Naive thymus-derived CD8-positive, alpha-beta T cell (primary cell): ENCODE data around the gene MAML3. TPM values are rescaled to one million over a fixed set of nuclear protein-coding genes. Genes with fewer than 3 reads are reported as not detected.
A peak's percentile ranks its signal among the peaks of the same experiment; 100 is the strongest.

Experiments
- ATAC-seq, 2 donors: fragments of 150-1000 bp; cut with Tn5 transposase in 1 of 2; sonication (Bioruptor Pico), chemical (Tn5 transposase) in 1 of 2; 1 replicate in 1 of 2; 2 replicates in 1 of 2; pipeline ENCODE4 v1.10.0; 2021; ENCODE audit warnings: mild to moderate bottlenecking in 2 of 2, moderate library complexity in 2 of 2
- POLR2A ChIA-PET: fragments of 350-600 bp; sonication (Branson Sonifier 250); formaldehyde crosslinking; loops from one replicate; lab custom pipeline; 2021; ENCODE audit warnings: antibody characterized with exemption; lab: Charles Lee
- DNase-seq, 10 donors: peaks; one replicate each; pipeline versions ENCODE4 v3.0.0 to v3.0.0-alpha.2; 2020 to 2022
- H3K27ac Mint-ChIP-seq, 10 donors: one replicate each; pipeline ENCODE4 v1.8.0; 2020 to 2022; ENCODE audit warnings: mild to moderate bottlenecking in 10 of 10, mixed read lengths in 10 of 10, moderate library complexity in 4 of 10, inconsistent platforms in 1 of 10
- H3K27me3 Mint-ChIP-seq, 5 donors: one replicate each; pipeline ENCODE4 v1.8.0; 2021 to 2022; ENCODE audit warnings: mixed read lengths in 5 of 5
- H3K36me3 Mint-ChIP-seq, 3 donors: one replicate each; pipeline ENCODE4 v1.8.0; 2020 to 2022; ENCODE audit warnings: mixed read lengths in 3 of 3, mild to moderate bottlenecking in 2 of 3, inconsistent platforms in 1 of 3
- H3K4me1 Mint-ChIP-seq, 4 donors: one replicate each; pipeline ENCODE4 v1.8.0; 2021 to 2022; ENCODE audit warnings: mixed read lengths in 4 of 4
- H3K4me3 Mint-ChIP-seq, 10 donors: one replicate each; pipeline ENCODE4 v1.8.0; 2020 to 2022; ENCODE audit warnings: mild to moderate bottlenecking in 10 of 10, mixed read lengths in 10 of 10, moderate library complexity in 6 of 10, inconsistent platforms in 1 of 10
- H3K9me3 Mint-ChIP-seq, 9 donors: one replicate each; pipeline ENCODE4 v1.8.0; 2020 to 2022; ENCODE audit warnings: mixed read lengths in 9 of 9, mild to moderate bottlenecking in 3 of 9, inconsistent platforms in 1 of 9, moderate library complexity in 1 of 9
- polyA plus RNA-seq, 3 donors: library from polyadenylated mRNA; unstranded; fragments of 300-500 nt; fragmentation: Illumina TruSeq; gene quantifications; one replicate each; pipeline ENCODE4 v1.2.3, GENCODE V29; 2021
- total RNA-seq, 8 experiments: library from RNA in 2 of 8; stranded (reverse) in 2 of 8; gene quantifications; one replicate each; pipeline ENCODE4 v1.2.3 and lab custom pipeline; 2021 to 2026

Gene MAML3
- total and polyA plus RNA-seq, 5 experiments from 2014 or later: 0.51 to 5.3 (median 1.6) TPM

- peak overlapping the region in 2 of 10 donors; percentile 68 to 78 for H3K4me3 Mint-ChIP-seq
- H3K27ac Mint-ChIP-seq: peak overlapping the region in 9 of 10 donors; percentile 8 to 89 (median 54)
- DNase-seq (no peak), ATAC-seq (peak; percentile 12 to 26)
- H3K27me3 Mint-ChIP-seq: peaks cover 0 to 2% (median 0%) of the 10 kb centered on the region in 5 donors
- POLR2A ChIA-PET: interaction anchor here (2.3 kb wide), 1 partner anchor 9 kb away, joined by 13 read pairs; no protein-coding TSS in a partner anchor
- peaks cover 13 to 33% (median 23%) of the 10 kb centered on the region in 4 donors for H3K4me1 Mint-ChIP-seq
- no peaks in the 10 kb centered on the region for H3K36me3 Mint-ChIP-seq
- H3K9me3 Mint-ChIP-seq: no peaks in the 10 kb centered on the region
Observed at GRCh38 chr4:140061659-140062289, 92.2 kb downstream of the MAML3 start.

- ATAC-seq: peak; percentile 85 to 90
- peak overlapping the region in 9 of 10 donors; percentile 12 to 79 (median 74) for H3K4me3 Mint-ChIP-seq
- H3K9me3 Mint-ChIP-seq: no peaks in the 10 kb centered on the region
- peak overlapping the region; percentile 8 to 89 (median 79) for H3K27ac Mint-ChIP-seq
- H3K27me3 Mint-ChIP-seq: peaks cover 0 to 2% (median 0%) of the 10 kb centered on the region in 5 donors
- no peaks in the 10 kb centered on the region for H3K36me3 Mint-ChIP-seq
- DNase-seq: peak in 2 of 10 donors; percentile 36 to 49
- POLR2A ChIA-PET: interaction anchor here (0.8 to 2.3 kb wide), 3 partner anchors 10 to 89 kb away, joined by 3 to 13 read pairs (median 3); no protein-coding TSS in a partner anchor
- H3K4me1 Mint-ChIP-seq: peaks cover 10 to 35% (median 23%) of the 10 kb centered on the region in 4 donors
Observed at GRCh38 chr4:140061194-140061593, 92.8 kb downstream of the MAML3 start.

- H3K27ac Mint-ChIP-seq: peak overlapping the region in 1 of 10 donors; percentile 21
- H3K27me3 Mint-ChIP-seq: peaks cover 0 to 5% (median 0%) of the 10 kb centered on the region in 5 donors
- H3K4me1 Mint-ChIP-seq: peaks cover 19 to 52% (median 38%) of the 10 kb centered on the region in 4 donors
- no peaks in the 10 kb centered on the region for H3K9me3 Mint-ChIP-seq
- POLR2A ChIA-PET: interaction anchor here (0.5 to 1.6 kb wide), 3 partner anchors 10 to 14 kb away, joined by 3 to 5 read pairs (median 3); no protein-coding TSS in a partner anchor
- ATAC-seq (no peak), DNase-seq (no peak)
- H3K4me3 Mint-ChIP-seq: no peak overlapping the region
- no peaks in the 10 kb centered on the region for H3K36me3 Mint-ChIP-seq
Observed at GRCh38 chr4:140059159-140059558, 94.8 kb downstream of the MAML3 start.

- no peak for DNase-seq
- no peak for ATAC-seq
- Mint-ChIP-seq H3K9me3 (no peaks in the 10 kb centered on the region), H3K27me3 (peaks cover 0 to 5% (median 0%) of the 10 kb centered on the region in 5 donors), H3K27ac (peak overlapping the region in 5 of 10 donors; percentile 20 to 88 (median 54)), H3K36me3 (no peaks in the 10 kb centered on the region), H3K4me3 (peak overlapping the region in 3 of 10 donors; percentile 29 to 55 (median 47)), H3K4me1 (peaks cover 21 to 66% (median 51%) of the 10 kb centered on the region in 4 donors)
- POLR2A ChIA-PET: no interaction called here
Observed at GRCh38 chr4:140057701-140058100, 96.3 kb downstream of the MAML3 start.

GRCh38 chr4:140056015-140056414 lies 98.0 kb downstream of the MAML3 start:
- DNase-seq (no peak), ATAC-seq (no peak)
- H3K36me3 Mint-ChIP-seq: no peaks in the 10 kb centered on the region
- POLR2A ChIA-PET: interaction anchor here (1.0 to 1.5 kb wide), 4 partner anchors 9 to 95 kb away, joined by 3 to 7 read pairs (median 4); no protein-coding TSS in a partner anchor
- H3K27me3 Mint-ChIP-seq: peaks cover 0 to 5% (median 0%) of the 10 kb centered on the region in 5 donors
- peak overlapping the region in 4 of 10 donors; percentile 2 to 45 (median 24) for H3K27ac Mint-ChIP-seq
- H3K4me3 Mint-ChIP-seq: peak overlapping the region in 2 of 10 donors; percentile 8 to 10
- H3K4me1 Mint-ChIP-seq: peaks cover 16 to 61% (median 44%) of the 10 kb centered on the region in 4 donors
- H3K9me3 Mint-ChIP-seq: no peaks in the 10 kb centered on the region

- ATAC-seq (no peak), DNase-seq (no peak)
- POLR2A ChIA-PET: interaction anchor here (0.7 to 1.4 kb wide), 4 partner anchors 16 to 99 kb away, joined by 3 to 4 read pairs (median 4); partner anchors contain the start of gene MAML3
- Mint-ChIP-seq H3K36me3 (no peaks in the 10 kb centered on the region), H3K27me3 (peaks cover 0 to 5% (median 0%) of the 10 kb centered on the region in 5 donors), H3K27ac (peak overlapping the region in 7 of 10 donors; percentile 6 to 82 (median 67)), H3K9me3 (no peaks in the 10 kb centered on the region), H3K4me1 (peaks cover 16 to 62% (median 47%) of the 10 kb centered on the region in 4 donors), H3K4me3 (peak overlapping the region in 8 of 10 donors; percentile 40 to 70 (median 56))
Observed at GRCh38 chr4:140054861-140055260, 99.1 kb downstream of the MAML3 start.

GRCh38 chr4:140053185-140053584 lies 100.8 kb downstream of the MAML3 start:
- peak overlapping the region in 5 of 10 donors; percentile 12 to 70 (median 17) for H3K4me3 Mint-ChIP-seq
- POLR2A ChIA-PET: interaction anchor here (1.9 to 2.4 kb wide), 3 partner anchors 18 to 101 kb away, joined by 8 to 12 read pairs (median 10); partner anchors contain the start of gene MAML3
- H3K4me1 Mint-ChIP-seq: peaks cover 25 to 71% (median 59%) of the 10 kb centered on the region in 4 donors

GRCh38 chr4:140052050-140052449 lies 101.9 kb downstream of the MAML3 start:
- Mint-ChIP-seq H3K27me3 (peaks cover 0 to 3% (median 0%) of the 10 kb centered on the region in 5 donors), H3K4me1 (peaks cover 23 to 67% (median 56%) of the 10 kb centered on the region in 4 donors), H3K36me3 (no peaks in the 10 kb centered on the region), H3K27ac (peak overlapping the region in 5 of 10 donors; percentile 48 to 79 (median 59)), H3K9me3 (no peaks in the 10 kb centered on the region), H3K4me3 (no peak overlapping the region)
- POLR2A ChIA-PET: interaction anchor here (0.7 to 2.4 kb wide), 4 partner anchors 14 to 102 kb away, joined by 4 to 12 read pairs (median 9); partner anchors contain the start of gene MAML3
- no peak for ATAC-seq
- peak in 5 of 10 donors; percentile 13 to 70 (median 33) for DNase-seq

More at GRCh38 chr4:140053185-140053584, 100.8 kb downstream of the MAML3 start:
- Mint-ChIP-seq H3K27me3 (peaks cover 0 to 5% (median 0%) of the 10 kb centered on the region in 5 donors), H3K36me3 (no peaks in the 10 kb centered on the region), H3K9me3 (no peaks in the 10 kb centered on the region), H3K27ac (peak overlapping the region in 7 of 10 donors; percentile 5 to 89 (median 67))
- ATAC-seq: no peak
- no peak for DNase-seq

GRCh38 chr4:140049849-140050637 lies 103.9 kb downstream of the MAML3 start:
- H3K27me3 Mint-ChIP-seq: no peaks in the 10 kb centered on the region
- DNase-seq: no peak
- POLR2A ChIA-PET: interaction anchor here (1.4 to 2.3 kb wide), 6 partner anchors 9 to 202 kb away, joined by 3 to 43 read pairs (median 5); partner anchors contain the start of gene MAML3
- peak overlapping the region; percentile 78 to 94 (median 86) for H3K4me3 Mint-ChIP-seq
- ATAC-seq: no peak
- no peaks in the 10 kb centered on the region for H3K9me3 Mint-ChIP-seq
- H3K4me1 Mint-ChIP-seq: peaks cover 24 to 64% (median 61%) of the 10 kb centered on the region in 4 donors
- H3K36me3 Mint-ChIP-seq: no peaks in the 10 kb centered on the region
- peak overlapping the region; percentile 84 to 97 (median 94) for H3K27ac Mint-ChIP-seq

GRCh38 chr4:140049024-140049848 lies 104.7 kb downstream of the MAML3 start:
- no peaks in the 10 kb centered on the region for H3K9me3 Mint-ChIP-seq
- peak overlapping the region; percentile 78 to 94 (median 86) for H3K4me3 Mint-ChIP-seq
- POLR2A ChIA-PET: interaction anchor here (0.6 to 2.3 kb wide), 7 partner anchors 10 to 203 kb away, joined by 3 to 43 read pairs (median 5); partner anchors contain the start of gene MAML3
- peak; percentile 95 to 97 for ATAC-seq
- peak overlapping the region; percentile 84 to 97 (median 94) for H3K27ac Mint-ChIP-seq
- H3K36me3 Mint-ChIP-seq: no peaks in the 10 kb centered on the region
- DNase-seq: peak; percentile 30 to 81 (median 63)
- peaks cover 20 to 62% (median 57%) of the 10 kb centered on the region in 4 donors for H3K4me1 Mint-ChIP-seq
- no peaks in the 10 kb centered on the region for H3K27me3 Mint-ChIP-seq
